Anterior cingulate cortex (tissue), 58 donors: Measurements from ENCODE around the gene CCSER1.

Source experiments
- DNase-seq, 58 donors: peaks; one replicate each; lab custom pipeline; 2025; lab: John Stamatoyannopoulos, UW

The CCSER1 gene

DNA sequence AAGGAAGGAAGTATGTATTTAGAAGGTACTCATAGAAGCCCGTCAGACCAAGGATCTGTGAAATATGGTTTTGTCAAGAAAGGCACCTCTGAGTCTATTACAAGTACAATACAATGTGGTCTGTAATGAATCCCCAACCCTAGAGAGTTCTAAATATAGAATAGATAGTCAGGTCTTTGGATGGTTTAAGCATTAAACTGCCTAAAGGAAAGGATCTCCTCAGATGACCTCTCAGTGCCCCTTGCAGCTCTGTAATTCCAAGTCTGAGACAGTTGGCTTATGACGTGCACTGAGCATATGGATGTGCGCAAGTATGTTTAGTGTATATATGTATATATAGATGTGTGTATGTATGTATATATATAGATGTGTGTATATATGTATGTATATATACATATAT, 62.0 kb downstream of the CCSER1 start:
- no peak for DNase-seq

- DNase-seq = no peak
Measured at GRCh38 chr4:90189946-90190345, 62.8 kb downstream of the CCSER1 start.

GRCh38 chr4:90190525-90190924, 63.3 kb downstream of the CCSER1 start:
- no peak for DNase-seq

DNA sequence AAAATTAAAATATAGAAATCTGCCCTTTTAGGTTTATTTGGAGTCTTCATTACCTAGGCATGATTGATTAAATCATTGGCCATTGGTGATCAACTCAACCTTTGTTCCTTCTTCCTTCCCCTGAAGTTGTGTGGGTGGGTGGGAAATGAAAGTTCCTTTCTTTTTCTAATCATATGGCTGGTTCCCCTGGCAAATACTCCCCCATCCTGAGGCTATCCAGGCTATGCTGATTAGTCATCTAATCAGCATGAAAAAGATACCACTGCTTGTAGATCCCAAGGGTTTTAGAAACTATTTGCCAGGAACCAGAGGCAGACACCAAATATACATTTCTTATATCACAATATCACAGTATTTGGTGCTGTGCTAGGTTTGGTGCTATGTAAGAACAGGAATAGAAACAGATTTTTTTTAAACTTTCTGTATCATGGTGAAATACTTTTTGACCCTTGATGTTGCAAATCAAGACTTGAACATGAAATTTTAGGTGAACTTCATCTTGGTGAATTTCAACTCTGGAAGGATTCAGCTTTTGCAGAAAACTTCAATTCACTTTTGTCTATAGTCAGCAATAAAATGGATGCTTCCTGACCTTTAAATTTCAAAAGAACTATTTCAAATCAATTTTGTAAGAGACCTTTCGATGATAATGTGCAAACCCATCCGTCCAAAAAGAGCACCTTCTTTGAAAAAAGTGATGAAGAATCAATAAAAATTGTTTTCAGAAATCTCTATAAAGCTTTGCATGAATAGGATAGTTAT, 71.1 kb downstream of the CCSER1 start:
- DNase-seq = no peak

DNA sequence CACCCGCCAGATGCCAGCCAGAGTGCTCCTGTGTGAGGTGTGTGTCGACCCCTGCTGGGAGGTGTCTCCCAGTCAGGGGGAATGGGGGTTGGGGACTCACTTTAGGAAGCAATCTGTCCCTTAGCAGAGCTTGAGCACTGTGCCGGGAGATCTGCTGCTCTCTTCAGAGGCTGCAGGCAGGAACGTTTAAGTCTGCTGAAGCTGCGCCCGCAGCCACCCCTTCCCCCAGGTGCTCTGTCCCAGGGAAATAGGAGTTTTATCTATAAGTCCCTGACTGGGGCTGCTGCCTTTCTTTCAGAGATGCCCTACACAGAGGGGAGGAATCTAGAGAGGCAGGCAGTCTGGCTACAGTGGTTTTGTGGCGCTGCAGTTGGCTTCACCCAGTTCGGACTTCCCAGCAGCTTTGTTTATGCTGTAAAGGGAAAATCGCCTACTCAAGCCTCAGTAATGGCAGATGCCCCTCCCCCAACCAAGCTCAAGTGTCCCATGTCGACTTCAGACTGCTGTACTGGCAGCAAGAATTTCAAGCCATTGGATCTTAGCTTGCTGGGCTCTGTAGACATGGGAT, 80.8 kb downstream of the CCSER1 start:
- DNase-seq = no peak

- DNase-seq = no peak
Measured at GRCh38 chr4:90209922-90210321, 82.7 kb downstream of the CCSER1 start.

GRCh38 chr4:90211174-90211573, 84.0 kb downstream of the CCSER1 start:
- DNase-seq = no peak

- no peak for DNase-seq
Measured at GRCh38 chr4:90215286-90215685, 88.1 kb downstream of the CCSER1 start.

DNA sequence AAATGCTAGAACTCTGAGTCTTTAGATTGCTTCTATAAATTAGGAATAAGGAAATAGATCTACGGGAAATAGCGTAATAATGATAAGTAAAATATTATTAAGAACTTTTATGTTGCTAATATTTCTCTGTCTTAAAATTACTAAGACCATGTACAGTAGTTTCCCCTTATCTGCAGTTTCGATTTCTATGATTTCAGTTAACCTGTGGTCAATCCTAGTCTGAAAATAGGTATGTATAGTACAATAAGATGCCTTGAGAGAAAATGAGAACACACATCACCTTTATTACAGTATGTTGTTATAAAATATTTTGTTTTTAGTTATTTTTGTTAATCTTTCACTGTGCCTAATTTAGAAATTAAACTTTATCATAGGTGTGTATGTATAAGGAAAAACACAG, 92.6 kb downstream of the CCSER1 start:
- DNase-seq = no peak

- no peak for DNase-seq
Measured at GRCh38 chr4:90220459-90220858, 93.3 kb downstream of the CCSER1 start.

- no peak for DNase-seq
Measured at GRCh38 chr4:90226734-90227133, 99.5 kb downstream of the CCSER1 start.

DNA sequence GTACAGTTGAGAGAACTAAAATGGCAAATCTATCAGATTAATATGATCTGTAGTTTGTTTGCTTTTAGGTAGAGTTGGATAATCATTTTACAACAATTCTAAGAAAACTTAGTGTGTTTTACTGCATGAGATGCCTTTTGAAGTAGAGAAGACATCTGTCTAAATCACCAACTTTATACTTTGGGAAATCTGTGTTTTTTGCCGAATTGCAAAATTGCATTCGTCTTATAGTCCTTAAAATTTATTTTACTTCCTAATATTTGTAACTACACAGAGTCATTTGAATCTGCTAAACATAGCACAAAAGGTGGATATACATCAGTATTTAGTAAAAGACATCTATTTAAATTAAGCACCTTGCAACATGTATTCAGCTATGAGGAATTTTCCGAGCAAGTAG, 100.0 kb downstream of the CCSER1 start:
- no peak for DNase-seq

DNA sequence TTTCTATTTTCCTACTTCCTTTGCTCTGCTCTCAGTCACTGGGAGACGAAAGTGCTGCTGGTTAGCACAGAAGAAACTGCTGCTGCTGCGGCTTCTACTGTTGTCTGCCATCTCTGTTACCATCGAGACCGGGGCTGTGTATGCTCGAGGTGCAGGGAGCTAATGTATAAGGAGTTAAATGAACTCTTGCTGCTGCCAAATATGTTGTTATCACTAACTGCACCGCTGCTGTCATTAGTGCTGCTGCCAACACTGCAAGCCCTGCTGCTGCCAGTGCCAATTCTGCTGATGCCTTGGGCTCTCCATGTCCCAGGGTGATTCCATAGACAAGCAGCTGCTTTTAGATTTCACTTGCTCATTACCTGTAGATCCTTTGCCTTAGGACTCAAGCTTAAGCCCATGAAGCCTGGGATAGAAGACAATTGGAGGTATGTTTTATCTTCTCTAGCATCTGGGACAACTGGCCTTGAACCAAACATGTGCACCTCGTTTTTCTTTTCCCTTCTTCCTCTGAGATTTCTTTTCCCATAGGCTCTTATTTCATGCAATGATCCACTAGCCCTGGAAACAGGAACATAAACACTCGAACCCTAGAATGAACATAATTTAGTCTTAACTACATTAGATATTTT, 107.8 kb downstream of the CCSER1 start:
- DNase-seq = peak in 38 of 58 donors; percentile 1 to 50 (median 10)

DNA sequence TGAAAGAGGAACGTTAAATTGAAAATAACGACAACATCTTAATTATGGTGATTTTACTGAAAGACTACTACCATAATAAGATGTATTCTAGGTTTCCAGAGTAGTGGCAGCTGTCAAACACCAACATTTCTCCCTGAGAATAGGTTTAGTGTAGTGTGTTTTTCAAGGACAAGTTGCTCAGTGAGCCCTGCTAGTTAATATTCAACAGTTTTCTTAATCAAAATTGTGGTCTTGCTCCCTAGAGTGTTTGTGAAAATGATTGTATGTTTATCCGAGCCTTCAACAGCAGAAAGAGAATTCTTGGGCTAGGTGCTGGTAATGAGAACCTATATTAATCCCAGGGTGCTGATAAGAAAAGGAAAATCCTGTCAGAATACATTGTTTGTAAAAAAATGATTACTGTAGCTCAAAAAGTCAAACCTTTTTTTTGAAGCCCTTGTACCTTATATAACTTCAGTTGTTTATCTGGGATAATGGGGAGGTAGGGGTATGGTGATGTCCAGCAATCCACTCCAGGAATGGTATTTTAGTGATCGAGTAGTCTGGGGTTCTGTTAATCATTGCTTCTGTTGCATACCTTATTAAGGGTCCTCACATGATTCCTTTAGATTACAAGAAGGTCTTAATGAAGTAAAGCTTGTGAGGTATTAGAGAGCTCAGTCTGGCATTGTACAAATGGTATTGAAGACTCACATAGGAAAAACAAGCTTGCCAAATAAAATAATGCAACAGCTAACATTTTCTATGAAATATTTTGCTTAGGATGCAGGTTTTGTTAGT, 110.7 kb downstream of the CCSER1 start:
- no peak for DNase-seq

- DNase-seq = no peak
Measured at GRCh38 chr4:90240333-90240732, 113.1 kb downstream of the CCSER1 start.

- no peak for DNase-seq
Measured at GRCh38 chr4:90241008-90241407, 113.8 kb downstream of the CCSER1 start.

DNA sequence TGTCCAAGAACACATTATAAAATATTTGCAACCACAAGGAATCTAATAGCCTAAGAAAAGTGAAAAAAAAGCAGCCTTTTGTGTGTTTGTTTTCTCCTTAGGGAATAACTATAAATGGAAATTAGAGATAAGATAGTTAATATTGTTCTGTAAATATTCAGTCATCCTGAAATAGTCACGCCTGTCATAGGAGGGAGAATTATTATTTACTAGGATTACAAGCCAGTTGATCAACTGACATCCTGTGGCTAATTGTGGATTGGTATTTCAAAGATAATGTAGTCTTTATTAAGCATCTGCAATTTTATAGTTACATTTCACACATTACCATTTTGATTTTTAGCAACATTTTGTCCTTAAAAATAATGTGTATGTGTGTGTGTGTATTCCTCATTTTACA, 118.6 kb downstream of the CCSER1 start:
- DNase-seq = no peak

DNA sequence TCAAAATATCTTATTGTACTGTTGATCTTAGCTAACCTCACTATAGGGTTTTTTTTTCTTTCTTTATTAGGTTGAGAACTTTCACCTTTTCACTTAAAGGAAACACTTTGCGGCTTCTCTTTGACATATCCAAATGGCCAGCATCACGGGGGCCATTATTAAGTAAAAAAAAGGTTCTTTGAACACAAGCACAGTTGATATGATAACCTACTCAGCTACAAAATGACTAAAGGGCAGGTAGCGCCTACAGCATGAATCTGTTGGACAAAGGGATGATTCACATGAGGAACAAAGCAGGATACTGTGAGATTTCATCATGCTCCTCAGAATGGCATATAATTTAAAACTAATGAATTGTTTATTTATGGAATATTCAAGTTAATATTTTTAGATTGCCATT, 119.6 kb downstream of the CCSER1 start:
- no peak for DNase-seq

GRCh38 chr4:90254357-90254756, 127.2 kb downstream of the CCSER1 start:
- no peak for DNase-seq

- DNase-seq = no peak
Measured at GRCh38 chr4:90274175-90274574, 147.0 kb downstream of the CCSER1 start.

GRCh38 chr4:90280954-90281353, 153.8 kb downstream of the CCSER1 start:
- DNase-seq = no peak
